CD14-positive monocyte (primary cell): ENCODE results near the gene CCL28. TPM values are rescaled to one million over a fixed set of nuclear protein-coding genes. Genes with fewer than 3 reads are reported as not detected.

Source experiments
- DNase-seq, 3 donors: peaks; one replicate each; pipeline ENCODE4 v3.0.0-alpha.2; 2011 to 2022
- H2AFZ ChIP-seq: 2 replicates; pipeline ENCODE4 v1.6.0; 2012; ENCODE audit warnings: mild to moderate bottlenecking, low read depth, low read length, inconsistent platforms; ENCODE audit not compliant: insufficient read depth, poor library complexity, severe bottlenecking
- H3K27ac ChIP-seq, 2 donors: 1 replicate in 1 of 2; 2 replicates in 1 of 2; pipeline ENCODE4 v1.5.1; 2012 to 2013; ENCODE audit warnings: low read length in 2 of 2, control low read depth in 1 of 2, inconsistent platforms in 1 of 2, low read depth in 1 of 2, mild to moderate bottlenecking in 1 of 2
- H3K27me3 ChIP-seq, 2 donors: one replicate each; pipeline versions ENCODE4 v1.6.0 to v1.6.1; 2011 to 2013; ENCODE audit warnings: low read length in 2 of 2; ENCODE audit not compliant: control insufficient read depth in 2 of 2, insufficient read depth in 2 of 2
- H3K36me3 ChIP-seq, 2 donors: replicated peaks in 1 of 2; 1 replicate in 1 of 2; 2 replicates in 1 of 2; pipeline versions ENCODE4 v1.5.1 to v1.6.1; 2012 to 2013; ENCODE audit warnings: low read length in 2 of 2, control low read depth in 1 of 2, inconsistent platforms in 1 of 2, mild to moderate bottlenecking in 1 of 2; ENCODE audit not compliant: insufficient read depth in 2 of 2, control insufficient read depth in 1 of 2
- H3K4me1 ChIP-seq, 2 donors: 1 replicate in 1 of 2; 2 replicates in 1 of 2; pipeline versions ENCODE4 v1.5.1 to v1.6.1; 2012 to 2013; ENCODE audit warnings: low read length in 2 of 2, control low read depth in 1 of 2, inconsistent platforms in 1 of 2, mild to moderate bottlenecking in 1 of 2, moderate library complexity in 1 of 2; ENCODE audit not compliant: insufficient read depth in 2 of 2, control insufficient read depth in 1 of 2
- H3K4me2 ChIP-seq: replicated peaks from 2 replicates; pipeline ENCODE3; 2012; ENCODE audit warnings: low read length, moderate library complexity, mild to moderate bottlenecking; ENCODE audit not compliant: poor library complexity, severe bottlenecking; ENCODE audit errors: extremely low read depth
- H3K4me3 ChIP-seq, 3 experiments: fragments of 200-600 bp in 1 of 3; sonication (generic) in 1 of 3; replicated peaks in 1 of 3; 1 replicate in 2 of 3; 2 replicates in 1 of 3; pipeline ENCODE4 v1.5.1; 2011 to 2013; ENCODE audit warnings: low read length in 3 of 3, mild to moderate bottlenecking in 3 of 3, control low read depth in 2 of 3, low read depth in 2 of 3, inconsistent platforms in 1 of 3, moderate library complexity in 1 of 3
- H3K79me2 ChIP-seq: 2 replicates; pipeline ENCODE4 v1.6.0; 2012; ENCODE audit warnings: mild to moderate bottlenecking, control low read depth, inconsistent platforms, low read length, moderate library complexity; ENCODE audit not compliant: insufficient read depth
- H3K9ac ChIP-seq: 2 replicates; pipeline ENCODE4 v1.6.0; 2017; ENCODE audit warnings: low read length, mild to moderate bottlenecking; ENCODE audit not compliant: insufficient read depth, poor library complexity, severe bottlenecking
- H3K9me3 ChIP-seq, 2 donors: replicated peaks in 1 of 2; 1 replicate in 1 of 2; 2 replicates in 1 of 2; pipeline versions ENCODE4 v1.5.1 to v1.6.1; 2012 to 2013; ENCODE audit warnings: low read length in 2 of 2, control low read depth in 1 of 2; ENCODE audit not compliant: control insufficient read depth in 1 of 2, insufficient read depth in 1 of 2
- H4K20me1 ChIP-seq: 2 replicates; pipeline ENCODE4 v1.6.0; 2012; ENCODE audit warnings: mild to moderate bottlenecking, low read length, control low read depth, moderate library complexity; ENCODE audit not compliant: insufficient read depth
- H3K27ac Mint-ChIP-seq, 7 donors: one replicate each; pipeline ENCODE4 v1.8.0; 2020; ENCODE audit warnings: mild to moderate bottlenecking in 7 of 7, mixed read lengths in 7 of 7, moderate library complexity in 6 of 7, inconsistent platforms in 2 of 7
- H3K27me3 Mint-ChIP-seq, 3 donors: one replicate each; pipeline ENCODE4 v1.8.0; 2021 to 2022; ENCODE audit warnings: low read depth in 3 of 3, mild to moderate bottlenecking in 3 of 3, mixed read lengths in 3 of 3, moderate library complexity in 3 of 3, inconsistent platforms in 1 of 3
- H3K36me3 Mint-ChIP-seq, 2 donors: one replicate each; pipeline ENCODE4 v1.8.0; 2020; ENCODE audit warnings: mixed read lengths in 2 of 2, inconsistent platforms in 1 of 2, mild to moderate bottlenecking in 1 of 2
- H3K4me1 Mint-ChIP-seq: one replicate; pipeline ENCODE4 v1.8.0; 2020; ENCODE audit warnings: mild to moderate bottlenecking, mixed read lengths
- H3K4me3 Mint-ChIP-seq, 2 donors: one replicate each; pipeline ENCODE4 v1.8.0; 2020; ENCODE audit warnings: mild to moderate bottlenecking in 2 of 2, mixed read lengths in 2 of 2, moderate library complexity in 1 of 2
- H3K9me3 Mint-ChIP-seq, 7 donors: one replicate each; pipeline ENCODE4 v1.8.0; 2020 to 2022; ENCODE audit warnings: mixed read lengths in 7 of 7, mild to moderate bottlenecking in 6 of 7, moderate library complexity in 6 of 7, inconsistent platforms in 2 of 7
- CTCF ChIP-seq: fragments of 200-600 bp; IDR thresholded peaks from one replicate; pipeline ENCODE4 v1.8.0; 2022; ENCODE audit warnings: antibody characterized with exemption, mild to moderate bottlenecking
- WGBS: methylation state at CpG from one replicate; pipeline ENCODE4 v1.1.5; 2013; ENCODE audit warnings: missing lambda C conversion rate; ENCODE audit not compliant: insufficient coverage; 5-methylcytosine and 5-hydroxymethylcytosine counted together
- intact Hi-C, 2 donors: fragments of 100-400 bp; cut with micrococcal nuclease; formaldehyde crosslinking; loops; one replicate each; pipeline versions ENCODE4 v1.15.0 to v1.15.1; 2023
- polyA plus RNA-seq, 3 donors: library from polyadenylated mRNA; depleted of rRNA in 1 of 3; unstranded in 2 of 3; stranded (reverse) in 1 of 3; fragments of 300-500 nt in 2 of 3; fragments of >200 nt in 1 of 3; fragmentation: Illumina TruSeq in 2 of 3; gene quantifications; 1 replicate in 2 of 3; 2 replicates in 1 of 3; pipeline ENCODE4 v1.2.3, GENCODE V29; 2012 to 2021

Gene CCL28
- polyA plus RNA-seq, 3 donors = 0.10 to 0.51 (median 0.32) TPM

GRCh38 chr5:43352131-43352530 lies 60.1 kb downstream of the CCL28 start:
- Histone ChIP-seq H3K79me2 (no peaks in the 10 kb centered on the region), H4K20me1 (no peaks in the 10 kb centered on the region), H2AFZ (no peak overlapping the region), H3K4me3 (no peak overlapping the region), H3K9me3 (no peaks in the 10 kb centered on the region), H3K9ac (no peak overlapping the region), H3K4me1 (no peaks in the 10 kb centered on the region), H3K27ac (no peak overlapping the region), H3K4me2 (no peak overlapping the region), H3K36me3 (no peaks in the 10 kb centered on the region), H3K27me3 (no peaks in the 10 kb centered on the region)
- TF ChIP-seq CTCF = no peak
- Mint-ChIP-seq H3K4me1 (no peaks in the 10 kb centered on the region), H3K27ac (no peak overlapping the region), H3K9me3 (peaks cover 0 to 5% (median 2%) of the 10 kb centered on the region in 7 donors), H3K36me3 (no peaks in the 10 kb centered on the region), H3K27me3 (peaks cover 0 to 9% (median 2%) of the 10 kb centered on the region in 3 donors), H3K4me3 (no peak overlapping the region)
- no peak for DNase-seq
- no CpG with 5 or more reads among the region's 3 CpGs for WGBS
- intact Hi-C loops = no loop called here

DNA sequence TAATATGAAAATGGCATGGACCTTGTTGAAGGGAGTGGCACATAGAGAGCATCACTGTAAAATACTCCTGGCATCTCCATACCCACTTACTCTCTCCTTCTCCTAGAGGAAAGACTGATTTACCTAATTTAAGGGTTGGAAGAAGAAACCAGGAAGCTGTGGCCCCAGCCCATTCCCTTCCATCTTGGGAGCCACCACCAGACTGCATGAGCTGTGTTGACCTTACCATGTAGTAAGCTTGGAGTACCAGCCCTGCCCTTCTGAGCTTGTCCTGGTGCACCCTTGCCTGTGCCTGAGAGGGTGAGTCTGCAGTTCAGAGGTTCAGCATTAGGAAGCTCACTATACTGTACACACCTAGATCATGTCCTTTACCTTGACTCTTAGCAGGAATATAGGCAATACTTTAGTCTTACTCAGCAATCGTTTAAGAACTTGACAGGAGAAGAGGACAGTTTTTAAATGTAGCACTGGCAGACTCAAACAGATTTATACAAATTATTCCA lies 63.3 kb downstream of the CCL28 start:
- Histone ChIP-seq H3K27ac (no peak overlapping the region), H3K9me3 (no peaks in the 10 kb centered on the region), H3K79me2 (no peaks in the 10 kb centered on the region), H3K4me3 (no peak overlapping the region), H3K36me3 (no peaks in the 10 kb centered on the region), H3K4me1 (no peaks in the 10 kb centered on the region), H2AFZ (no peak overlapping the region), H4K20me1 (no peaks in the 10 kb centered on the region), H3K4me2 (no peak overlapping the region), H3K9ac (no peak overlapping the region), H3K27me3 (no peaks in the 10 kb centered on the region)
- Mint-ChIP-seq H3K27ac (no peak overlapping the region), H3K4me1 (no peaks in the 10 kb centered on the region), H3K36me3 (no peaks in the 10 kb centered on the region), H3K9me3 (peaks cover 2 to 13% (median 9%) of the 10 kb centered on the region in 7 donors), H3K27me3 (peaks cover 0 to 4% (median 2%) of the 10 kb centered on the region in 3 donors), H3K4me3 (no peak overlapping the region)
- DNase-seq = no peak
- no peak for TF ChIP-seq CTCF
- intact Hi-C loops = no loop called here
- no CpG with 5 or more reads among the region's 1 CpG for WGBS
